Left hindlimb (tissue), 1 donor: ENCODE measurements around the gene PGC.

Source experiments
- DNase-seq: peaks from one replicate; pipeline ENCODE4 v3.0.0-alpha.2; 2018

Gene PGC

DNA sequence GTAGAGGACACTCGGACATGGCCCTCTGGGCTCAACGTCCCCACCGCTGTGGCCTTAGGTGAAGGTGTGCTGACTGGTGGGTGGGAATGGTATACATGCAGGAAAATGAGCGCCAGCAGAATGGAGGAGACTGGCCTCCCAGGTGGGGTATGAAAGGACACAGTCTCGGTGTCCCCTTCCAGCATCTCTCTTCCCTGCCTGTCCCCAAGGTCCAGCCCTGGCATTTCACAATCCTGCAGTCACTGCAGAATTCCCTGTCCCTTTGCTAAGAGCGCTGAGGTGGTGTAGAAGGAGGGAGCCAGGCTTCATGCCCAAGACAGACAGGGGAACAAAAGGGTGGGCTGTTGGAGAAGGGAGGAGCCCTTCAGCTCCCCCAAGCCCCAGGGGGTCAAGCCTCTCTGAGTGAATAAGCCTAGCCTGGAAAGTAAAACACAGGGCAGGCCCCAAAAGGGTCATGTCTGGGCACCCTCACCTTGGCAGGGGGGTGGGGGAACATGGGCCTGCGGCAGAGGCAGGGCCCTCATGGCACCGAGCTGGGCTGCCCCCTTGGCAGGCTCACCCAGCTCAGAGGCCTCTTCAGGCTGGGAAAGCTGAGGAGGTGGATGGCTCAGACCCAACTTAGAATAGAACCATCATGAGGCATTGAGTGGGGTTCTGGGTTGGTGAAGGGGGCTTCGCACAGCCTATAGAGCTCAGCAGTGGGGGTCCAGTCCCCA lies 35.7 kb downstream of the PGC start:
- DNase-seq: no peak

DNA sequence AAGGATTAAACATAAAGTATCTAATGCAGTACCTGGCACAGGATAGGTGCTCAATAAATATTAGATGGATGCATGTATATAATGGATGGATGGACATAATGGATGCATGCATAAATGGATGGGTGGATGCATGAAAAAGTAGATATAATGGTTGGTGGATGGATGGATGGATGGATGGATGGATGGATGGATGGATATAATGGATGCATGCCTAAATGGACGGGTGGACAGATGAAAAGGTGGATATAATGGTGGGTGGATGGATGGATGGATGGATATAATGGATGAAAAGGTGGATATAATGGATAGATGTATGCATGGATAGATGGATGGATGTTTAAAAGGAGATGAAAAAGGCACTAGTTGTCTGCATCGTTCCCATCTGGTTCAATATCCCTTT lies 37.8 kb downstream of the PGC start:
- no peak for DNase-seq

DNA sequence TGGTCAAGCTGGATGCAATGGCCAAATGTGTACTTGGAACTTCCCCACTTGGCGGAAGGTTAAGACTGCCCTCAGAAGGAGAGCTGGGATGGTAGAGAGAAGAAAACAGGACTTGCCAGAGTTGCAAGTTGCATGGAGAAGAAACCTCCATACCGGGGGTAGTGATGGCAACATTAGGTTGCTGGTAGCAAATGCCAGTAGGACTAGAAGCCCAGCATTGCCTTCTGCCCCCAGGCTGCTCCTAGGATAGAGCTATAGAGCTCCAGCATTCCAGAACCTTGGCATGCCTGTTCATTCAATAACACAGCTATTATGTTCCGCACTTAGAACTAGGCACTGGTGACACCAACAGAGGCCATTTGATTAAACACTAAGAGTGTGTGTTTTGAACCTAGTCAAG lies 38.3 kb downstream of the PGC start:
- DNase-seq: no peak

DNA sequence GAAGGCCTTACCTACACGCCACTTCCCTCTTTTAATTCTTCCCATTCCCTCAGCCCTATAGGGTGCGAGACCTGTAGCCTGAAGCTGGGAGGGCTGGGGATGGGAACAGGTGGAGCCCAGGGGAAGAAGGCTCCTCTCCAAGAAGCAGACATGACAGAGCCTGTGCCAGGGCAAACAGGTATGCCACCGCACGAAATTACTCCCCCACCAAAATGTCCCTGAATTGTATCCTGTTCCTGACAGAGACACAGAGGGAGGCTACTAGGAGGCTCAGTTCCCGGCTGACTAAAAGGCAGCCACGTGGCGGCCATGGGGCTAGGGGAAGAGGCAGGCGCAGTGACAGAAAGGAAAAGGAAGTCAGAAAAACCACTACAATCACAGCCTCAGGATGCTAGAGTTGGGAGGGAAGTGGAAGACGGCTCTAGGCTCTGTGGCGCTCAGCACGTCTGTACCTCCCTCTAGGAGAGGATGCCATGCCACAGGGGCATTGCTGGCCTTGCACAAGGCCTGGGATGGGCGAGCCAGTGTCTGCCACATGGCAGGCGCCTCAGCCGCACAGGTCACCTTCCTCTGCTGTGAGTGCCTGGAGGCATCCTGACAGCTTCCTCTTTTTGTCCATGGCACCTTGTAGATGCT lies 39.5 kb downstream of the PGC start:
- DNase-seq: no peak

DNA sequence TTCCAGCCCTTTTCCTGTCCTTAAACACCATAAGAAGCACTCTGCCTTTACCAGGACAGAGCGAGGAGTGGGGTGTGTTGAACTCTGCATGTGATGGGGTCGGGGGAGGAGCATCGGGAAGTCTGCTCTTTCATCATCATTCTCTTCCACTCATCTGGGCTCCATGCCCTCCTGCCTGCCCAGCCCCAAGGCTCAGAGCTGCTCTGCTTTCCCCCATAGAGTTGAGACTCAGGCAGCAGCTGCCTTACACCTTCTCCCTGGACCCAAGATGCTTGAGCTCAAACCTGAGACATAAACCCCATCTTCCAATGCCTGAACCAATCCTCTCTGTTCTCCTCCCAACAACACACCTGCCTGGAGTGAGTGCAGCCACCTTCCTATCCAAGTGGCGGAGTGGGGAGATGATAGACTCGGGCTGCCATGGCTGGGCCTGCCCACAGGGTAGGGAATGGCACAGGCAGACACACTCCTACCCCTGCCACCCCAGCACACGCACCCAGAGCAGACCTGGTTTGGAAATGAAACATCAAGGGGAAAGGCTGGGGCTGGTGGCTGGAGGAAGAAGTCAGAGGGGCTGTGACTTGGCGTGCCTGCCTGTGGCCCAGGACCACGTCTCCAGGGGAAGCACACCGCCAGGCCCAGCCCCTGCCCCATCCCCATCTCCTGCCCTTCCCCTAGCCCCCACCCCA lies 40.2 kb downstream of the PGC start:
- no peak for DNase-seq

DNA sequence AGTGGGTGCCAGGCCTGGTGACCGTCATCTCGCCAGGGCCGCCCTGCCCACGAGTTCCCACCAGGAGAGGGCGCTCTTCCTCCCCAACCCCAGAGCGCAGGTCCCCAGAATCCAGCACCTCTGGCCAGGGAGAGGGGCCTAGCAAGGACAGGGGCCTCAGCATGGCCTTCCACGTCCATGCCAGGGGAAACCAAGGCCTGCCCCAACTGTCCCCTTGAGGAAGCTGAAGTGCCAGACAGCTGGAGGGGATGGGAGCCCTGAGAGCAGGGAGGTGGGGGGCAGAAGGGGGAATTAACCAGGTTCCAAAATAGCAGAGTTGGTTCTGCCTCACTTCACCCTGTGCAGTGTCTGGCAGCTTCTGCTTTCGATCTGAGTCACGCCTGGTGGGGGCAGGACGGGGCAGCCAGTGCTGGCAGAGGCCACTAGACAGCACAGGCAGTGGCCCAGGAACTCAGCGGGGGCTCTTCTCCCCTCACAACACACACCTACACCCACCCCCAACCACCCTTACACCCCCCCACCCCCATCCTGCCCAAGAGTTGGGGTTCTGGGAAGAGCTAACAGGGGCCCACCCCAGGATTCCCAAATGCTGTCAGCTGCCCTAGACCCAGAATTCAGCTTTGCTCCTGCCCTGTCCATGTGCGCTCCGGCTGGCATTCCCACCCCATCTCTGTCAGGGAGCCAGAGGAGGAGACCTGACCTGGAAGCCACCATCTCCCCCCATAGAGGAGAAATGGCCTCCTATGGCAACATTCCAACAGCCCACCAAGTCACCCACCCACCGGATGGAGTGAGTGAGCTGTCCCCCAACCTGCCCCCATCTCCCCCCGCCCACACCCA lies 41.0 kb downstream of the PGC start:
- no peak for DNase-seq

DNA sequence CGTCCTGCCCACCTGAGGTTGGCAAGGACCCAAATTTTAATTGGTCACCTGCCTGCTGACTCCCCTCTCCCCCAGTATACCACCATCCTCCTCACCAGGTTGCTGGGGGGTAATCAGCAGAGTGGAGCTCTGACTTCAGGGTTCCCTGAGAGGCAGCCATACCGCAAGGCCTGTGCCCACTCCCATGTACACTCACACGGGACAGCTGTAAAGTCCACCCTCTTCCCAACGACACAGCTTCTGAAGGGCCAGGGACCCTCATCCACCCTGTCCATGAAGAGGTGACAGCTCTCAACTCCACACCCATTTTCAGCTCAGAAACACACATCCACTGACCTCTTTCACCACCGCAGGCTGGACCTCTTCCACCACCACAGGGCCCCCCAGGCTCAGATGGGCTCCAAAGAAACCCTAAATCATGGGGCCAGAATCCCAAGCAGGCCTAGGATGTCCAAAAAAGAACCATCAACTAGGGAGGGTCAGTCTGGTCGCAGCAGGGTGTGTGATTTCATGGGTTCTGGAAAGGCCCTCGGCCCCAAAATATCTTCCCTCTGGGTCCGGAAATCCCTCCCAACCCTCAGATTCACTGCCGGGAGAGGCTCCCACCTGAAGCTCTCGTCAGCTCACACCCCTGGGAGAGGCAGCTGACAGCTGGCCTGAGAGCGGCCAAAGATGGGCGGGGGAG lies 41.7 kb downstream of the PGC start:
- no peak for DNase-seq

DNA sequence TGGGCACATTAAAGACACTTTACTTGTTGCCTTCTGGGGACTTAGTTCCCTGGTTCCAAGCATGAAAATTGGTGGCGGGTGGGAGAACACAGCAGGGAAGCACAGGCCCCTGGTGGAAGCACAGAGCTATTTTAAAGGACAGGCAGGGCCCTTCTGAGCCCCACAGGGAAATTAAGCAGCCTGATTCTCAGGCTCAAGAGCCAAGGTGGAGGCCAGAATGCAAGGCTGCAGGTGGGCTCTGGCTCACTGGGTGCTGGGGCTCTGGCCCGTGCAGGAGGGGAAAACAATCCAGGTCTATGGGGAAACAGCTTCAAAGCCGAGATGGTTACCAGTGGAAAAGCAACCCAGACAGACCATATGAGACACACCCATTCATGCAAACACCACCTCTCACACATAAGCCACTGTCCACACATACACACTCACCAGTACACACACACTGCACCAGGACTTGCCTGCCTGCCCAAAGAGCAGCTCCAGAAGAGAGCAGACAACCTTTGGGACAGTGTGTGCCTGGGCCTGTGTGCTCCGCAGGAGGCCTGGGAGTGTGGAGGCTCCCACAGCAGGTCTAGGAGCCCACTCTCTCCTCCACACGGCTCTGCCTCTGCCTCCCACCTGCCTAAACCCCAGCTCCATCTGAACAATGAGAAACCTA lies 42.4 kb downstream of the PGC start:
- no peak for DNase-seq

DNA sequence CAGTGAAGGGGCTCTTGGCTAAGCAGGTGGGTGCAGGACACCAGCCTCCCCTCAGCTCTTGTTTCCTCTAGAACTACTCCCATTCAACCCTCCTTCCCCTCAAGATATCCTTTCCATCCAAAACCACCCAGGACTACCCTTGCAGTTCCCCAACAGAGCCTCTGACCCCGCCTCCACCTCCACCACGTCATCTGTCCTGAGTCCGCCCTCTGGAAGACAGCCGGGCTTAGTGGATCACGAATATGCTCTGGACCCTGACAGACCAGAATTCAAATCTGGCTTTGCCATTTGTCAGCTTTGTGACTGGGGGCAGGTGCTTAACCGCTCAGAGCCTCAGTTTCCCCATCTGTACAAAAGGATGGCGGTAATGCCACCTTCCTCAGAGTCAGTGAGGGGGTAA lies 43.2 kb downstream of the PGC start:
- DNase-seq: no peak

DNA sequence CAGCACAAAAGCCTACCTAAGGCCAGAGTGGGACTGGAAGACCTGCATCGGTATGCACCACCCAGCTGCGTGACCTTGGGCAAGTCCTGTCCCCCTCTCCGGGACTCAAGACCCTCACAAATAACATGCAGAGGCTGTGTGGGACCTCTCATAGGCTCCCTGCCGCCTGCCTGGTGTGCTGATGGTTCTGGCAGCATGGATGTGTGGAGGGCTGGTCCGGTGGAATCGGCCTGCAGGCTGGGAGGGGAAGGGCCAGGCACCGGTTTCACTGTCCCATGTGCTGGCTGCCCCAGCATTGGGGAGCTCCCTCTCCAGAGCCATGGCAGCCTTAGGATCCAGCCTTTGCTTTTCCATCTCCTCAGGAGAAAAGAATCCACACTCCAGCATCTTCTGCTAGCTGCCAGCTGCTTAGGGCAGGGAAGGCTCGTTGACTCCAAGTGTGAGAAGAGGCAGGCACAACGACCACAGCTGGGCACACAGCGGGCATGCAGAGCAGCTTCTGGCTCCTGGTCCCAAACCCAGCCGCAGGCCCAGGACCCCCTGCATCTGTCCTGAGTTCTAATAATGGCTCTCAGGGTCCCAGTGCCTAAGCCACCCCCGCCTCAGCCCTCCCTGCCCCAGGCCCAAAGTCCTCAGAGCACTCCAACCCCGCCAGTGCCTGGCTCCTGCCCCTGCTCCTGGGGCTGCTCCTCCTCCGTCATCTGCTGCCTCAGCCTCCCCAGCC lies 44.3 kb downstream of the PGC start:
- DNase-seq: no peak

DNA sequence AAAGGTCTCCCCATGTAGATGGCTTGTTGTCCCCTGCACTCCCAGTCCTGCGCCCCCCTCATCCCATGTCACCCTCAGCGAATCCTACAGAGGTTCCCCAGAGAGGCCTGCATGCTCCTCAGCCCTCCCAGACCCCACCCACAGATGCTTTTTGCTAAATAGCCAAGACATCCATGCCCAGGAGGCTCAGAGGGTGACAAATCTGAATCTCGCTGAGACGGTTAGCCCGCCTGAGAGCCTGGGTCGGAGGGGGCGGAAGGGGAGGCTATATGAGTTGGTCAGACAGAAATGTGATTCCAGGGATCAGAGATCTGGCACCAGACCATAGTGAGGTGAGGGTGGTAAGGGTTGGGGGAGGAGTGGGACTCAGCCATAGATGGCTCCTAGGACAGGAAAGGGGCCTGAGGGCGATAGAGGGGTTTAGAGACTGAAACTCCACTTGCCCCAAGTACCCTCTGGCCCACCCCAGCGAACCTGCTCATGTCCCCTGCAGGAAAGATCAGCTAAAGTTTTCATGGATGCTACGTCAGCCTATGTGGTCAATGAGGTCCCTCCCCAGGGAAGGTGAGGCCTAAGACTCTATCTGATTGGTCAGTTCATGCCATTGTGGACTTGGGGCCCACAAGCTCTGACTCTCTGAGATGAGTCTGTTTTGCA lies 45.0 kb downstream of the PGC start:
- DNase-seq: no peak

DNA sequence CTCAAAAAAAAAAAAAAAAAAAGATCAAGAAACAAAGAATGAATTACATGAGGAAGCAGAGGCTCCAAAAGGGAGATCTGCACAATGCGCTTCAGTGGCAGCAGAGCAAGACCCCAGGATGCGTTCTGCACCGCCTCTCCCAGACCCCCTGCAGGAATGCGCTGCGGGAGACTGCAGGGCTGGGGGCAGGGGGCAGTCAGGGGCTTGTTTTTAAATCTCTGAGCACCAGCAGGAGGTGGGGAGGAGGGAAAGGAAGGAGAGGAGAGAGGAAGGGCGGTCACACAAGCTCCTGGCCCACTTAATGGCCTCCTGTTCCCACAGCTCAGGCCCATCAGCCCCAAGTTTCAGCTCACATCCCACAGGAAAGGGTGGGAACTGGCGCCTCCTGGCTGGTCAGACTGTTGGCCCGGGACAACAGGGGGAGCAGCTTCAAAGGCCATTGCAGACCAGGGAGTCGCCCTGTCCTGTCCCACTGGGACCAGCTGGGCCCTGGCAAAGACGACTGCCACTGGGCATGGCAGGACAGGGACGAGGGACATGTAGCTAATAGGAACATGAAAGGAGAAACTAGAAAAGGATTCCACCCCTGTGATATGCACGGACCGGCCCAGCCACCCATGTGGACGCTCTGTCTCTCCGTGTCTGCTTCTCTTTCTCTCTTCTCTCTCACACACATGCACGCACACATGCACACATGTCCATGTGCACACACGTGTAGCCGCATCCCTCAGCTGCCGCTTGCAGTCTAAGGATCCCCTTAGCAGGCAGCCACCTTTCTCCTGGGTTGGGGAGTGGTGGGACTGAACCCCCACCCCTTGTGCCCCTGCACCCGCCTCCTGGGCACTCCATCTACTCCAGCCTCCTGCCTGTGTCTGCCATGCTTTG lies 46.5 kb downstream of the PGC start:
- DNase-seq: no peak

DNA sequence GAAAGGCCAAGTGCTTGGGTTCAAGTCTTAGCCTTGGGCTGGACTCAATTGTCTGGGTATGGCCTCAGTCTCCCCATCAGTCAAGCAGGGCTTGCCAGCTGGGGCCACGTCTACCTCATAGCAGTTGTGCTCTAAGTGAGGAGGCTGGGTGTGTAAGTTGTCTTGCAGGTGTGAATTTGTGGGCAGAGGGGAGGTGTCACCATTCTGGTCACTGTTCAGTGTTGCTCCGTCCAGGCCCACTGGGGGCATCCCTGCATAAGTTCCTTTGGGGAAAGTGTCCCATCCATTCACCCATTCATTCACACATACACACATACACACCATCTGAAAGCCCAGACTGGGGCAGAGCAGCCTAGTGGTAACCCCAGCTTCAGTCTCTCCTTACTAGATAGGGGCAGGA lies 48.1 kb downstream of the PGC start:
- DNase-seq: no peak

DNA sequence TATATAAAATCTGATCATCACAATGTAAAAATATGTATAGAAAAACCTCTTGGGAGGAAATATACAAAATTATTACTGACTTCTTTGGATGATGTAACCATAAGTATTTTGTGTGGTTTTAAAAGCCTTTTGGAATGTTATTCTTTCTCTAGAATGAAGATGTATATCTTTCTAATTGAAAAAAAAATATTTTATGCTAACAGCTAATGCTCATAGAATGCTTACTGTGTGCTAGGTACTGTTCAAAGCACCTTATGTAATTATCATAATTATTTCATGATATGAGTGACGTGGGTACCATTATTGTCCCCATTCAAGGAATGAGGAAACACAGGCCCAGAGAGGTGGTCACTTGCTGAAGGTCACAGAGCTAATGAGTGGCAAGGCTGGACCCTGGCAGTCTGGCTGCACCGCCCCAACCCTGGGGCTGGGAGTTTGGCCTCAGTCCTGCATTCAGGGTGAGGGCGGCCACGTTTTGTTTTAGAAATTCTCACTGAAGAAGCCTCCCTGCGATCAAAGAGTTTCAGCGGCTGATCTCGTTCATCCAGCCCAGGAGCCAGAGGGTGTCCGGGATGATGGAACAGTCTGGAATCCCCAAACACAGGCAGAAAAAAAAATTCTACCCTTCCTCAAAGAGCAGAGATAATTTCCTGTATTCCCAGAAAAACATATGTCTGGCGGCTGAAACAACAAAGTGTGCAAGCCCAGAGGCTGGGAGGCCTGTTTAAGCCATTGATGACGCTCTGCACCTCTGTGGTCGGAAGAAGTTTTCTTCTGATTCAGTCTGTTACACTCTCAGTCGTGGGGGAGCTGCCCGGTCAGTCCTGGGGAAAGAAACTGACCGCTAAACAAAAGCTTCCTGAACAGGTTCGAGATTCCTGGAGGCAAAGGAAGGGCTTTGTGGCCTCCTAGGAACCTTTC lies 49.1 kb downstream of the PGC start:
- peak; percentile 78 for DNase-seq

DNA sequence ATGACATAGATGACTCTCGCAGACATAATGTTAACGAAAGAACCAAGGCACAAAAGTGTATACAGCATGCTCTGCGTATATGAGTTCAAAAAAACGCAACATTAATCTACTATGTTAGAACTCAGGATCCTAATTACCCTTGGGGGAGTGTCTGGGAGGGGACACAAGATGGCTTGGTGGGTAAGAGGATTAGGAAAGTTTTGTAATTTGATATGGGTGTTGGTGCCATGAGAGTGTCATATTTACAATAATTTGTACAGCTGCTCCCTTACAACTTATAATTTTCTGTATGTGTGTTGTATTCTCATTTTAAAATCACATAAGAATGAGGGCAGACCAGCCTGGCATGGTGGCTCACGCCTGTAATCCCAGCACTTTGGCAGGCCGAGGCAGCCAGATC lies 50.4 kb downstream of the PGC start:
- DNase-seq: no peak

DNA sequence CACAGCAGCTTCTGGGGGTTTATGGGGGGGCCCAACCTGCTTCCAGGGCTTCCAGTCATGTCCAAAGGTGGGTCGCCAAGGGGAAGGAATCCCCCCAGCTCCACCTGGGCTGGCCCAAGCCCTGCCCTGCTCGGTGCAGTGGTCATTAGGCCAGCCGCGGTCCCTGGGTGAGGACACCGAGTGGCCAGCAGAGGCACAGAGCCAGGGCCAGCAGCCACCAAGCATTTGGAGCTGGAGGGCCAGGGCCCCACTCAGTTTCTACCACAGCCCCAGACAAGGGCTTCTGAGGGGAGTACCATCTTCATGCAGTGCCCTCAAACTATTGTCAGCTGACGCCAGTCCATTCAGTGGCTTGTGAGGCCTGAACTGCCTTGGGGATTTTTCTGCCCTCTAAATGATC lies 51.4 kb downstream of the PGC start:
- DNase-seq: no peak

DNA sequence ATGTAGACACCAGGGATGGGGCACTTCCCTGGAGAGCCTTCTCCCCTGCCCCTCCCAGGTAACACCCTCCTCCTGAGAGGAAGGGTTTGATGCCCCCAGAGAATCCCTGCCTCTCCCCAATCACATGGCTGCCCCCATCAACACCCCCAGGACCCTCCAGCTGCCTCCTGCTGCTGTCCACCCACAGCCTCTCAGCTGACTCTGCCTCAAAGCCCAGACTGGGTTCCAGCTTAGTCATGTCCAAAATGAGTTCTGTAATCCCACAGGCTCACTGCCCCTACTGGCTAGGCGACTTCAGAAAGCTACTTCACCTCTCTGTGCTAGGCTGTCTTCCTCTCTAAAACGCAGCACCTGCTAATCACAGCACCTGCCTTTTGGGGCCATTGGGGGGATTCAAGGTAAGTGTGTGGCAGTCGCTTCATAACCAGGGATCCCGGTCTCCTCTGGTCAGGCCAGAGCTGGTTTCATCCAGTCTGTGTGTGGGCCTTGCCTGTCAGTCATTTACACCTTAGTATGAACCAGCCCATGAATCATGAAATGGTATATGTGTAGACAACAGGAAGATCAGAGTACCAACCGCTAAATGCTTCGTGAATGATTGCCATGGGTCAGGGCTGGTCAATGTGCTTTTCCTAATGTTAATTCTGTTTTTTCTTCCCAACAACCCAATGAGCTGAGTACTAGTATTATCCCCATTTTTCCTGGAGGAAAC lies 52.2 kb downstream of the PGC start:
- no peak for DNase-seq
